ENCODE results near the gene CCDC86.

The CCDC86 gene

GRCh38 chr11:60858236-60858635 lies 16.3 kb downstream of the CCDC86 start:
- H3K4me3 ChIP-seq (ENCODE audit: low read depth, low read length): no peak overlapping the region
- no peak for DNase-seq (ENCODE audit: low read depth)
- TF ChIP-seq CTCF (IDR thresholded peaks at IDR 0.05; ENCODE audit: insufficient read depth, low read depth, low read length, missing control alignments): no peak

- H3K4me3 ChIP-seq (ENCODE audit: low read depth, low read length): no peak overlapping the region
- TF ChIP-seq CTCF (IDR thresholded peaks at IDR 0.05; ENCODE audit: insufficient read depth, low read depth, low read length, missing control alignments): no peak
- no peak for DNase-seq (ENCODE audit: low read depth)
Observed at GRCh38 chr11:60858731-60859464, 17.0 kb downstream of the CCDC86 start.

GRCh38 chr11:60859616-60860250 lies 17.8 kb downstream of the CCDC86 start:
- no peak for DNase-seq (ENCODE audit: low read depth)
- TF ChIP-seq CTCF (IDR thresholded peaks at IDR 0.05; ENCODE audit: insufficient read depth, low read depth, low read length, missing control alignments): no peak
- H3K4me3 ChIP-seq (ENCODE audit: low read depth, low read length): no peak overlapping the region

GRCh38 chr11:60860943-60861342 lies 19.0 kb downstream of the CCDC86 start:
- H3K4me3 ChIP-seq (ENCODE audit: low read depth, low read length): no peak overlapping the region
- DNase-seq (ENCODE audit: low read depth): no peak
- TF ChIP-seq CTCF (IDR thresholded peaks at IDR 0.05; ENCODE audit: insufficient read depth, low read depth, low read length, missing control alignments): no peak

- no peak for DNase-seq (ENCODE audit: low read depth)
- no peak for TF ChIP-seq CTCF (IDR thresholded peaks at IDR 0.05; ENCODE audit: insufficient read depth, low read depth, low read length, missing control alignments)
- no peak overlapping the region for H3K4me3 ChIP-seq (ENCODE audit: low read depth, low read length)
Observed at GRCh38 chr11:60862171-60862570, 20.3 kb downstream of the CCDC86 start.

- no peak for TF ChIP-seq CTCF (IDR thresholded peaks at IDR 0.05; ENCODE audit: insufficient read depth, low read depth, low read length, missing control alignments)
- H3K4me3 ChIP-seq (ENCODE audit: low read depth, low read length): no peak overlapping the region
- no peak for DNase-seq (ENCODE audit: low read depth)
Observed at GRCh38 chr11:60863550-60864521, 21.9 kb downstream of the CCDC86 start.

All from GM12865 (cell line).